Common myeloid progenitor, CD34-positive (primary cell): ENCODE data around the gene STAT5A.

Experiments used
- CTCF ChIA-PET: fragments of 350-600 bp; sonication (Branson Sonifier 250); formaldehyde crosslinking; loops from one replicate; lab custom pipeline; 2021; ENCODE audit warnings: antibody characterized with exemption; lab: Charles Lee
- POLR2A ChIA-PET: fragments of 350-600 bp; sonication (Branson Sonifier 250); formaldehyde crosslinking; loops from one replicate; lab custom pipeline; 2021; ENCODE audit warnings: antibody characterized with exemption; lab: Charles Lee
- DNase-seq, 3 donors: peaks; one replicate each; pipeline versions ENCODE4 v3.0.0 to v3.0.0-alpha.2; 2013
- H3K27ac ChIP-seq, 2 experiments: 1 replicate in 1 of 2; 2 replicates in 1 of 2; pipeline ENCODE4 v1.7.0; 2013; ENCODE audit warnings: inconsistent platforms in 2 of 2, low read length in 2 of 2, mild to moderate bottlenecking in 2 of 2, low read depth in 1 of 2, moderate library complexity in 1 of 2; ENCODE audit not compliant: severe bottlenecking in 2 of 2, insufficient read depth in 1 of 2, poor library complexity in 1 of 2
- H3K27me3 ChIP-seq, 5 experiments: replicated peaks in 2 of 5; 1 replicate in 3 of 5; 2 replicates in 2 of 5; pipeline versions ENCODE4 v1.6.1 to v1.7.0; 2013; ENCODE audit warnings: low read length in 4 of 5, mild to moderate bottlenecking in 2 of 5, moderate library complexity in 2 of 5, inconsistent platforms in 1 of 5; ENCODE audit not compliant: insufficient read depth in 5 of 5, control insufficient read depth in 4 of 5
- H3K36me3 ChIP-seq, 4 experiments: 1 replicate in 2 of 4; 2 replicates in 2 of 4; pipeline versions ENCODE4 v1.6.1 to v1.7.0; 2013; ENCODE audit warnings: low read length in 3 of 4, control low read depth in 1 of 4, mild to moderate bottlenecking in 1 of 4; ENCODE audit not compliant: control insufficient read depth in 4 of 4, insufficient read depth in 4 of 4
- H3K4me1 ChIP-seq, 4 experiments: 1 replicate in 3 of 4; 2 replicates in 1 of 4; pipeline versions ENCODE4 v1.6.1 to v1.7.1; 2013; ENCODE audit warnings: low read length in 3 of 4, mild to moderate bottlenecking in 3 of 4, control low read depth in 1 of 4, inconsistent platforms in 1 of 4, moderate library complexity in 1 of 4; ENCODE audit not compliant: control insufficient read depth in 4 of 4, insufficient read depth in 4 of 4; ENCODE audit errors: control extremely low read depth in 1 of 4
- H3K4me3 ChIP-seq, 7 experiments: 1 replicate in 4 of 7; 2 replicates in 3 of 7; pipeline versions ENCODE4 v1.5.1 to v1.7.0; 2013; ENCODE audit warnings: mild to moderate bottlenecking in 7 of 7, low read length in 6 of 7, moderate library complexity in 6 of 7, inconsistent platforms in 2 of 7, low read depth in 2 of 7, control low read depth in 1 of 7; ENCODE audit not compliant: insufficient read depth in 4 of 7, control insufficient read depth in 1 of 7; ENCODE audit errors: extremely low read depth in 1 of 7
- H3K9me3 ChIP-seq, 5 experiments: 1 replicate in 4 of 5; 2 replicates in 1 of 5; pipeline versions ENCODE4 v1.6.1 to v1.7.1; 2013; ENCODE audit warnings: low read length in 4 of 5, mild to moderate bottlenecking in 2 of 5, inconsistent platforms in 1 of 5, low read depth in 1 of 5, moderate library complexity in 1 of 5; ENCODE audit not compliant: control insufficient read depth in 4 of 5, insufficient read depth in 2 of 5; ENCODE audit errors: control extremely low read depth in 1 of 5
- WGBS: methylation state at CpG from one replicate; pipeline ENCODE4 v1.1.5; 2013; ENCODE audit not compliant: insufficient coverage; 5-methylcytosine and 5-hydroxymethylcytosine counted together

STAT5A gene

DNA sequence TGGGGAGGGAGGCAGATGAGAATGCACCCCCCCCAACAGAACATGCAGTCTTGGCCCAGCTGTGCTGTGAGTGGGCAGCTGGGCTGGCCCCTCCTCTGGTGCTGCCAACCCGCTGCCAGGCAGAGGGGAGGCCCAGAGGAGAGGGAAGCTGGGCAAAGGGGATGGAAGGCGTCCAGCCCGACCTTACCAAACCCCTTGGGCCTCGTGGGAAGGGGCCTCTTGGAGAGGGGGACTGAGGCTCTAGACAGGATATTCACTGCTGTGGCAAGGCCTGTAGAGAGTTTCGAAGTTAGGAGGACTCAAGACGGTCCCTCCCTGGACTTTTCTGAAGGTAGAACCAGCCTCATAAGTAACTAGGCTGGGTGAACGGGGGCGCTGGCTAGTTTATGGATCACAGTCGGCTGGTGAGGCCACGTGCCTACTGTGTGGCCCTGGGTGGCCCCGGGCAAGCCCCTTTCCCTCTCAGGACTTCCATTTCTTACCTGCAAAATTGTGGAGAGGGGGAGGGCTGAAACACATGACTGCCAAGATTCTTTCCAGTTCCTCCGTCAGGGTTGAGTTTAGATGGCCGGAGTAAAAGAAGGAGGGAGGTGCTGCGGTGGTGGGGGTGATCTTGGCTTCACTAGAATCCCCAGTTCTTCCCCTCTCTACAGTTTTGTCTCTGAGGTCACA lies 857 bp upstream of the STAT5A start:
- POLR2A ChIA-PET: interaction anchor here (0.6 to 3.8 kb wide), 14 partner anchors 9 to 65 kb away, joined by 3 to 30 read pairs (median 4); no protein-coding TSS in a partner anchor
- DNase-seq: peak in 2 of 3 donors; percentile 48 to 66
- Histone ChIP-seq H3K27ac (peak overlapping the region; percentile 83 to 86), H3K36me3 (peaks cover 0 to 25% (median 21%) of the 10 kb centered on the region in 4 experiments), H3K4me3 (peak overlapping the region; percentile 69 to 88 (median 77)), H3K4me1 (peaks cover 2 to 51% (median 47%) of the 10 kb centered on the region in 4 experiments), H3K27me3 (no peaks in the 10 kb centered on the region), H3K9me3 (no peaks in the 10 kb centered on the region)
- CTCF ChIA-PET: interaction anchor here (0.5 to 2.6 kb wide), 12 partner anchors 9 to 106 kb away, joined by 3 to 18 read pairs (median 4); no protein-coding TSS in a partner anchor
- 0% methylated on average over 4 of the region's 14 CpGs for WGBS

DNA sequence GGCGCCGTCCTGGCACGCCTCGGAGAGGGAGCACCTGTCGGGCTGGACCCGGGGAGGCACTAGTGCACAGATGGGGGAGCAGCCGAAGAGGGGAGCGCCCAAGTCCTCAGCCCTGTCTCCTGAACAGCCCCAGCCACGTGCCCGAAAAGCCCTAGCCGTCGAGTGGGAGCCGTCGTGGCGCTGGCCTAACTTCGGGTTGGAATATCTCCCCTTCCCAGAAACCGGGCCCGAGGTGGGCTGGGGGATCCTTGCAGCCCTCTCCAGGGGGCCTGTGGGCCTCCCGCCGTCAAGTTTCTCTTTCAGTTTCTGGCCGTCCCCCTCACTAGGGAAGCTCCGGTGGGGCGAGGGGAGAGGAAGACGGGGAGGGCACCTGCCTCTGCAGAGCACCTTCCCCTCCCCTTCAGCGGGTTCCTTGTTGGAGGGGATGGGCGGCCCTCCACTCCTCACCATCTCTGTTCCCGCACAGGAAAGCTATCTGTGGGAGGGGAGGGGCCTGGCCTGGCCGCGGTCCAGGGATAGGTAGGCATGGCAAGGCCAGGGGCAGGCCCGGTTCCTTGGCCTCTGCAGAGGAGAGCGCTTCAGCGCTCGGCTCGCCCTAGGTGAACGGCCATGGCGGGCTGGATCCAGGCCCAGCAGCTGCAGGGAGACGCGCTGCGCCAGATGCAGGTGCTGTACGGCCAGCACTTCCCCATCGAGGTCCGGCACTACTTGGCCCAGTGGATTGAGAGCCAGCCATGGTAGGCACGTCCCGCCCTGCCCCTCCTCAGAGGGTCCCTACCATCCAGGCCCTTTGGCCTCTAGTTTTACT lies 709 bp downstream of the STAT5A start:
- Histone ChIP-seq H3K4me1 (peaks cover 2 to 51% (median 47%) of the 10 kb centered on the region in 4 experiments), H3K27ac (peak overlapping the region; percentile 83 to 86), H3K27me3 (no peaks in the 10 kb centered on the region), H3K36me3 (peaks cover 0 to 37% (median 30%) of the 10 kb centered on the region in 4 experiments), H3K9me3 (no peaks in the 10 kb centered on the region), H3K4me3 (peak overlapping the region; percentile 69 to 88 (median 77))
- POLR2A ChIA-PET: interaction anchor here (0.5 to 3.8 kb wide), 17 partner anchors 10 to 114 kb away, joined by 3 to 30 read pairs (median 5); no protein-coding TSS in a partner anchor
- under 1% methylated on average over 34 of the region's 44 CpGs for WGBS
- CTCF ChIA-PET: interaction anchor here (1.0 to 2.6 kb wide), 13 partner anchors 9 to 89 kb away, joined by 3 to 18 read pairs (median 5); no protein-coding TSS in a partner anchor
- DNase-seq: peak in 2 of 3 donors; percentile 79 to 86

DNA sequence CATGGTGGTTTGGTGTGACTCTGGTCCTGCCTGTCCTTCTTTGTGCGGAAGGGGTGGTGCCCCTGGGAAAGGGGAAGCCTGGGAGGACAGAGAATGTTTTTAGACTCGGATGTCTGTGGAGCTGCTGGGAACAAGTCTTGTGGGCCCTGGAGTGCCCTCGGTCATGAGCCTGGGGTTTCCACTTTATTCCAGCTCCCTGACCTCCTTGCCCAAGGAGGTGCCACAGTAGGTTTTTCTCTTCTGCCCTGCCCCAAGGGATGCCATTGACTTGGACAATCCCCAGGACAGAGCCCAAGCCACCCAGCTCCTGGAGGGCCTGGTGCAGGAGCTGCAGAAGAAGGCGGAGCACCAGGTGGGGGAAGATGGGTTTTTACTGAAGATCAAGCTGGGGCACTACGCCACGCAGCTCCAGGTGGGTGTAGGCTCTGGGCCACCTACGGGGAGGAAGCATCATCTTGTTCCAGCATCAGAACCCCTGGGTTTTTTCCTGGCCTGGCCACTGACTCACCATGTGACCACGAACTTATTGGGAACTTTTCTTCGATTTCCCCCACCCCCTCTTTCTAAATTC lies 1.4 kb downstream of the STAT5A start:
- Histone ChIP-seq H3K4me3 (peak overlapping the region; percentile 69 to 88 (median 77)), H3K4me1 (peaks cover 2 to 51% (median 46%) of the 10 kb centered on the region in 4 experiments), H3K36me3 (peaks cover 4 to 41% (median 33%) of the 10 kb centered on the region in 4 experiments), H3K9me3 (no peaks in the 10 kb centered on the region), H3K27me3 (no peaks in the 10 kb centered on the region), H3K27ac (peak overlapping the region; percentile 83 to 86)
- POLR2A ChIA-PET: interaction anchor here (0.5 to 3.8 kb wide), 12 partner anchors 13 to 239 kb away, joined by 3 to 30 read pairs (median 7); no protein-coding TSS in a partner anchor
- DNase-seq: peak in 1 of 3 donors; percentile 41
- CTCF ChIA-PET: interaction anchor here (1.0 to 2.6 kb wide), 12 partner anchors 8 to 87 kb away, joined by 3 to 18 read pairs (median 5); no protein-coding TSS in a partner anchor
- 44% methylated on average over 9 of the region's 9 CpGs for WGBS

GRCh38 chr17:42290577-42290976 lies 2.3 kb downstream of the STAT5A start:
- Histone ChIP-seq H3K4me3 (peak overlapping the region in 4 of 7 experiments; percentile 28 to 88 (median 77)), H3K36me3 (peaks cover 10 to 49% (median 41%) of the 10 kb centered on the region in 4 experiments), H3K27me3 (no peaks in the 10 kb centered on the region), H3K27ac (peak overlapping the region; percentile 22 to 86), H3K4me1 (peaks cover 2 to 47% (median 42%) of the 10 kb centered on the region in 4 experiments), H3K9me3 (no peaks in the 10 kb centered on the region)
- POLR2A ChIA-PET: interaction anchor here (0.7 to 3.8 kb wide), 5 partner anchors 22 to 238 kb away, joined by 3 to 30 read pairs (median 19); no protein-coding TSS in a partner anchor
- CTCF ChIA-PET: interaction anchor here (1.0 to 2.6 kb wide), 6 partner anchors 8 to 41 kb away, joined by 3 to 12 read pairs (median 4); no protein-coding TSS in a partner anchor
- 100% methylated on average over 2 of the region's 5 CpGs for WGBS
- no peak for DNase-seq

- POLR2A ChIA-PET: interaction anchor here (0.7 to 1.2 kb wide), 3 partner anchors 11 to 67 kb away, joined by 3 to 4 read pairs (median 4); no protein-coding TSS in a partner anchor
- H3K4me1 ChIP-seq: peaks cover 2 to 43% (median 39%) of the 10 kb centered on the region in 4 experiments
Observed at GRCh38 chr17:42291129-42291528, 2.8 kb downstream of the STAT5A start.

More at GRCh38 chr17:42291129-42291528, 2.8 kb downstream of the STAT5A start:
- H3K27ac ChIP-seq: no peak overlapping the region
- peaks cover 11 to 54% (median 46%) of the 10 kb centered on the region in 4 experiments for H3K36me3 ChIP-seq
- no peak overlapping the region for H3K4me3 ChIP-seq
- 100% methylated on average over 8 of the region's 11 CpGs for WGBS
- CTCF ChIA-PET: interaction anchor here (1.0 to 2.4 kb wide), 7 partner anchors 8 to 69 kb away, joined by 3 to 11 read pairs (median 4); partner anchors contain the start of gene STAT5B
- no peaks in the 10 kb centered on the region for H3K9me3 ChIP-seq
- no peaks in the 10 kb centered on the region for H3K27me3 ChIP-seq
- no peak for DNase-seq
